ENCODE data around the gene TRMT44. TPM values are rescaled to one million over a fixed set of nuclear protein-coding genes. Genes with fewer than 3 reads are reported as not detected.

The TRMT44 gene
- total and polyA plus RNA-seq, 2 of the 4 experiments (the other 2 are of a cell fraction), result 7.3 to 8.1 TPM

DNA sequence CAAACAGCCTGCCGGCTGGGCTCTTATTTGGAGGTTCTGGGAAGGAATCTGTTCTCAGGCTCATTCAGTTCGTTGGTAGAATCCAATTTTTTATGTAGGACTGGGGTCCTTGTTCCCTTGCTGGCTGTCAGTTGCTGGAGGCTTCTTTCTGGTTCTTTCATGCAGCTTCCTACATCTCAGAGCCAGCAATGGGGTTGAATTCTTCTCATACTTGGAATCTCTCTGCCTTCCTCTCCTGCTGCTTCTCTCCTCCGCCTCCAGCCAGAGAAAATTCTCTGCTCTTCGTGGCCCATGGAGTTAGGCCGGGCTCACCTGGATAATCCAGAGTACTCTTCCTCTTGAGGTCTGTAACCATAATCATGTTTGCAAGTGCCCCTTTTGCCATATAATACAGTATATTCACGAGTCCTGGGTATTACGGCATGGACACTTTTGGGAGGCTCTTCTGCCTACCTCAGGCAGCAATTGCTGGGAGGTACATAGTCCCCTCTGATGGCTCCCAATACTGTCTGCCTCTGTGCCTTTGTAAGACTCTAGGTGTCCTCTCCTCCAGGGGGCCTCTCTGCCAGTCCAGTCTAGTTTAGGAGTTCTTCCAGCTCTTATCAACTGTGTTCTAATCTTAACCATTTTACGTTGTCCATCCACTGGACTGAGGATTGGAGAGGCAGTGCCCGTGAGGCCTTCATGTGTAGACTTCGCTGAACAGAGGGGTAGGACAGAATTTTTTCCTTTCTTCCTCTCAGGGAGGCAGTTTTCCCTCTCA, 2.2 kb downstream of the TRMT44 start:
- Histone ChIP-seq H3K4ac (ENCODE audit: low read depth, low read length) (no peak overlapping the region), H2AK5ac (ENCODE audit: low read depth, low read length) (no peak overlapping the region), H3K56ac (ENCODE audit: extremely low read depth, insufficient read depth, low read length) (no peak overlapping the region), H3K36me3 (ENCODE audit: control insufficient read depth, insufficient read depth, low read length) (peaks cover 10% of the 10 kb centered on the region; the same call in 1 of the 2 replicates), H3K79me1 (ENCODE audit: low read depth in 1 of 2, low read length in 2 of 2) (peaks cover 27 to 71% of the 10 kb centered on the region in 2 experiments), H4K91ac (ENCODE audit: insufficient read depth, low read depth, low read length) (no peak overlapping the region), H2BK20ac (ENCODE audit: low read depth, low read length) (no peak overlapping the region), H3K23ac (ENCODE audit: low read depth, low read length) (no peak overlapping the region), H4K20me1 (ENCODE audit: insufficient read depth, low read length) (peaks cover 25% of the 10 kb centered on the region; the same call in 1 of the 2 replicates), H2BK5ac (ENCODE audit: low read depth, low read length, poor library complexity, severe bottlenecking) (no peak overlapping the region), H4K8ac (ENCODE audit: low read depth in 2 of 2, low read length in 2 of 2) (no peak overlapping the region), H3K27ac (ENCODE audit: insufficient read depth, low read length) (no peak overlapping the region), H3K18ac (ENCODE audit: low read depth, low read length) (no peak overlapping the region), H3K4me2 (ENCODE audit: low read depth, low read length) (no peak overlapping the region), H2AK9ac (replicated peaks; ENCODE audit: low read depth, low read length, poor library complexity) (no peak overlapping the region), H3K9me1 (ENCODE audit: insufficient read depth, low read length) (peaks cover 6% of the 10 kb centered on the region; the same call in 1 of the 2 replicates), H2BK120ac (ENCODE audit: low read depth, low read length) (no peak overlapping the region), H3K9ac (ENCODE audit: low read depth, low read length) (no peak overlapping the region), H3K9me3 (ENCODE audit: control insufficient read depth, insufficient read depth, low read length) (no peaks in the 10 kb centered on the region), H2AFZ (replicated peaks; ENCODE audit: low read length, poor library complexity) (no peak overlapping the region), H3K4me3 (ENCODE audit: insufficient read depth, low read depth, low read length) (no peak overlapping the region), H4K5ac (ENCODE audit: low read depth, low read length) (no peak overlapping the region), H2BK15ac (ENCODE audit: low read depth, low read length) (no peak overlapping the region), H3K27me3 (ENCODE audit: control insufficient read depth, insufficient read depth, low read length) (no peaks in the 10 kb centered on the region), H3K4me1 (ENCODE audit: control insufficient read depth, insufficient read depth, low read length) (peaks cover 5% of the 10 kb centered on the region; the same call in 1 of the 2 replicates), H3K14ac (replicated peaks; ENCODE audit: low read depth, low read length) (no peak overlapping the region)
- BruUV-seq (replicated peaks), result no TSS peak
- TF ChIP-seq MAZ (IDR thresholded peaks at IDR 0.05; ENCODE audit: borderline replicate concordance, low read depth, low read length) (no peak), RCOR1 (IDR thresholded peaks at IDR 0.05; ENCODE audit: insufficient replicate concordance, low read length) (no peak), CEBPB (IDR thresholded peaks at IDR 0.05; ENCODE audit: low read depth, low read length) (no peak), POLR2A (IDR thresholded peaks at IDR 0.05; ENCODE audit: low read depth, low read length) (no peak), FOS (IDR thresholded peaks at IDR 0.05; ENCODE audit: low read depth, low read length) (no peak), SMC3 (IDR thresholded peaks at IDR 0.05; ENCODE audit: low read depth, low read length) (no peak), MAFK (IDR thresholded peaks at IDR 0.05; ENCODE audit: low read depth, low read length) (no peak), CHD1 (IDR thresholded peaks at IDR 0.05; ENCODE audit: low read depth, low read length) (no peak), RFX5 (IDR thresholded peaks at IDR 0.05; ENCODE audit: low read depth, low read length) (no peak)
- TF ChIP-seq, protein P1, sequence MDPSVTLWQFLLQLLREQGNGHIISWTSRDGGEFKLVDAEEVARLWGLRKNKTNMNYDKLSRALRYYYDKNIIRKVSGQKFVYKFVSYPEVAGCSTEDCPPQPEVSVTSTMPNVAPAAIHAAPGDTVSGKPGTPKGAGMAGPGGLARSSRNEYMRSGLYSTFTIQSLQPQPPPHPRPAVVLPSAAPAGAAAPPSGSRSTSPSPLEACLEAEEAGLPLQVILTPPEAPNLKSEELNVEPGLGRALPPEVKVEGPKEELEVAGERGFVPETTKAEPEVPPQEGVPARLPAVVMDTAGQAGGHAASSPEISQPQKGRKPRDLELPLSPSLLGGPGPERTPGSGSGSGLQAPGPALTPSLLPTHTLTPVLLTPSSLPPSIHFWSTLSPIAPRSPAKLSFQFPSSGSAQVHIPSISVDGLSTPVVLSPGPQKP (IDR thresholded peaks at IDR 0.05; ENCODE audit: borderline replicate concordance, low read depth, low read length), result no peak
- TF ChIP-seq, protein P2, sequence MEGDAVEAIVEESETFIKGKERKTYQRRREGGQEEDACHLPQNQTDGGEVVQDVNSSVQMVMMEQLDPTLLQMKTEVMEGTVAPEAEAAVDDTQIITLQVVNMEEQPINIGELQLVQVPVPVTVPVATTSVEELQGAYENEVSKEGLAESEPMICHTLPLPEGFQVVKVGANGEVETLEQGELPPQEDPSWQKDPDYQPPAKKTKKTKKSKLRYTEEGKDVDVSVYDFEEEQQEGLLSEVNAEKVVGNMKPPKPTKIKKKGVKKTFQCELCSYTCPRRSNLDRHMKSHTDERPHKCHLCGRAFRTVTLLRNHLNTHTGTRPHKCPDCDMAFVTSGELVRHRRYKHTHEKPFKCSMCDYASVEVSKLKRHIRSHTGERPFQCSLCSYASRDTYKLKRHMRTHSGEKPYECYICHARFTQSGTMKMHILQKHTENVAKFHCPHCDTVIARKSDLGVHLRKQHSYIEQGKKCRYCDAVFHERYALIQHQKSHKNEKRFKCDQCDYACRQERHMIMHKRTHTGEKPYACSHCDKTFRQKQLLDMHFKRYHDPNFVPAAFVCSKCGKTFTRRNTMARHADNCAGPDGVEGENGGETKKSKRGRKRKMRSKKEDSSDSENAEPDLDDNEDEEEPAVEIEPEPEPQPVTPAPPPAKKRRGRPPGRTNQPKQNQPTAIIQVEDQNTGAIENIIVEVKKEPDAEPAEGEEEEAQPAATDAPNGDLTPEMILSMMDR (conservative IDR thresholded peaks at IDR 0.05; ENCODE audit: low read depth, low read length), result no peak
- TF ChIP-seq, protein P3, sequence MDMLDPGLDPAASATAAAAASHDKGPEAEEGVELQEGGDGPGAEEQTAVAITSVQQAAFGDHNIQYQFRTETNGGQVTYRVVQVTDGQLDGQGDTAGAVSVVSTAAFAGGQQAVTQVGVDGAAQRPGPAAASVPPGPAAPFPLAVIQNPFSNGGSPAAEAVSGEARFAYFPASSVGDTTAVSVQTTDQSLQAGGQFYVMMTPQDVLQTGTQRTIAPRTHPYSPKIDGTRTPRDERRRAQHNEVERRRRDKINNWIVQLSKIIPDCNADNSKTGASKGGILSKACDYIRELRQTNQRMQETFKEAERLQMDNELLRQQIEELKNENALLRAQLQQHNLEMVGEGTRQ (IDR thresholded peaks at IDR 0.05; ENCODE audit: low read depth, low read length), result no peak
- dilution Hi-C loops (cut with HindIII; ENCODE audit: low sequenced_read_pairs, unreplicated experiment) (no loop called here), in situ Hi-C loops (cut with MboI; ENCODE audit: low sequenced_read_pairs) (loop anchor here (25.0 kb wide), 1 partner anchor 1645 kb away; no protein-coding TSS in a partner anchor), intact Hi-C loops (cut with micrococcal nuclease) (no loop called here)
- 89% methylated on average over 5 of the region's 10 CpGs; no CpG with 5 or more reads in 1 of the 2 experiments for WGBS, 2 experiments (ENCODE audit: extremely low coverage in 2 of 2, insufficient read length in 1 of 2)
- ATAC-seq (ENCODE audit: low read depth) (no peak), DNase-seq (no peak)
- ChIA-PET CTCF (no interaction called here), POLR2A (ENCODE audit: unreplicated experiment) (no interaction called here)
